Measurements from ENCODE around the gene SHD. TPM values are rescaled to one million over a fixed set of nuclear protein-coding genes. Genes with fewer than 3 reads are reported as not detected.

Gene SHD
- total RNA-seq, 1 experiment from 2014 or later = 0.11 TPM

DNA sequence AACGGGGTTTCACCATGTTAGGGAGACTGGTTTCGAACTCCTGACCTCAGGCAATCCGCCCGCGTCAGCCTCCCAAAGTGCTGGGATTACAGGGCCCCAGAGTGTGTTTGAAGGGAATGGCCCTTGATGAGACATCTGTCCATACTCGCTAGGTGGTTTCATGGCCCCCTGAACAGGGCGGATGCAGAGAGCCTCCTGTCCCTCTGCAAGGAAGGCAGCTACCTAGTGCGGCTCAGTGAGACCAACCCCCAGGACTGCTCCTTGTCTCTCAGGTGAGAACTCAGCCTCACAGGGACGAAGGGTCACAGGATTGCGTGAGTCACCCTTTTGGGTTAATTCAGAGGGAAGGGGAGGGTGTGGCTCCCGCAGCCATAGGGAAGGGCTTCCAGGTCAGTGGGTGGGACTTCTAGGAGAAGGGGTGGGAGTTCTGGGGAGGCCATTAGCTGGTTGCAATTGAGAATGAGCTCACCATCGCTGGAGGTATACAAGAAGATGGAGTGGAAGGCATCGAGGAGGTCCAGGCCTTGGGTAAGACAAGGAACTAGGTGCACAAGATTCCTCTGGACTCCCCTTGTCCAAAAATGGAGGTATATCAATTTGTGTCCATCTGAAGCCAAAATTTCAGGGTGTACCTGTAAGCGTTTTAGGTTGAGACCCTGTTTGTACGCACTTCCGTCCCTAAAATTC is 9.2 kb downstream of the SHD start:
- Histone ChIP-seq H3F3A (ENCODE audit: low read length, unreplicated experiment) (no peaks in the 10 kb centered on the region), H3K79me2 (ENCODE audit: low read length) (no peaks in the 10 kb centered on the region), H2AFZ (ENCODE audit: low read length) (no peak overlapping the region), H3K27me3 (ENCODE audit: low read length) (no peaks in the 10 kb centered on the region), H3K9me2 (replicated peaks; ENCODE audit: low read length) (no peaks in the 10 kb centered on the region), H4K20me1 (ENCODE audit: low read length) (no peaks in the 10 kb centered on the region), H3K4me1 (ENCODE audit: insufficient read depth, low read length) (no peaks in the 10 kb centered on the region), H3K4me3 (ENCODE audit: low read length) (no peak overlapping the region), H3K27ac (ENCODE audit: low read length) (no peak overlapping the region), H3K9ac (ENCODE audit: low read length) (no peak overlapping the region), H3K9me3 (ENCODE audit: low read length) (no peaks in the 10 kb centered on the region), H3K36me3 (ENCODE audit: low read depth, low read length) (no peaks in the 10 kb centered on the region), H3K4me2 (ENCODE audit: low read length) (no peak overlapping the region)
- CTCF ChIA-PET = no interaction called here
- DNase-seq (peak; percentile 9), ATAC-seq (no peak)
- BruUV-seq (replicated peaks) = no TSS peak
- TF ChIP-seq EZH2 (IDR thresholded peaks at IDR 0.05; ENCODE audit: low read length, unreplicated experiment) (no peak), EZH2phosphoT487 (IDR thresholded peaks at IDR 0.05; ENCODE audit: borderline replicate concordance, low read length) (no peak)
- TF ChIP-seq, protein P1, sequence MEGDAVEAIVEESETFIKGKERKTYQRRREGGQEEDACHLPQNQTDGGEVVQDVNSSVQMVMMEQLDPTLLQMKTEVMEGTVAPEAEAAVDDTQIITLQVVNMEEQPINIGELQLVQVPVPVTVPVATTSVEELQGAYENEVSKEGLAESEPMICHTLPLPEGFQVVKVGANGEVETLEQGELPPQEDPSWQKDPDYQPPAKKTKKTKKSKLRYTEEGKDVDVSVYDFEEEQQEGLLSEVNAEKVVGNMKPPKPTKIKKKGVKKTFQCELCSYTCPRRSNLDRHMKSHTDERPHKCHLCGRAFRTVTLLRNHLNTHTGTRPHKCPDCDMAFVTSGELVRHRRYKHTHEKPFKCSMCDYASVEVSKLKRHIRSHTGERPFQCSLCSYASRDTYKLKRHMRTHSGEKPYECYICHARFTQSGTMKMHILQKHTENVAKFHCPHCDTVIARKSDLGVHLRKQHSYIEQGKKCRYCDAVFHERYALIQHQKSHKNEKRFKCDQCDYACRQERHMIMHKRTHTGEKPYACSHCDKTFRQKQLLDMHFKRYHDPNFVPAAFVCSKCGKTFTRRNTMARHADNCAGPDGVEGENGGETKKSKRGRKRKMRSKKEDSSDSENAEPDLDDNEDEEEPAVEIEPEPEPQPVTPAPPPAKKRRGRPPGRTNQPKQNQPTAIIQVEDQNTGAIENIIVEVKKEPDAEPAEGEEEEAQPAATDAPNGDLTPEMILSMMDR (conservative IDR thresholded peaks at IDR 0.05; ENCODE audit: low read depth, low read length) = no peak
- POLR2A ChIA-PET (ENCODE audit: unreplicated experiment) = no interaction called here
- intact Hi-C loops (cut with micrococcal nuclease) = no loop called here

DNA sequence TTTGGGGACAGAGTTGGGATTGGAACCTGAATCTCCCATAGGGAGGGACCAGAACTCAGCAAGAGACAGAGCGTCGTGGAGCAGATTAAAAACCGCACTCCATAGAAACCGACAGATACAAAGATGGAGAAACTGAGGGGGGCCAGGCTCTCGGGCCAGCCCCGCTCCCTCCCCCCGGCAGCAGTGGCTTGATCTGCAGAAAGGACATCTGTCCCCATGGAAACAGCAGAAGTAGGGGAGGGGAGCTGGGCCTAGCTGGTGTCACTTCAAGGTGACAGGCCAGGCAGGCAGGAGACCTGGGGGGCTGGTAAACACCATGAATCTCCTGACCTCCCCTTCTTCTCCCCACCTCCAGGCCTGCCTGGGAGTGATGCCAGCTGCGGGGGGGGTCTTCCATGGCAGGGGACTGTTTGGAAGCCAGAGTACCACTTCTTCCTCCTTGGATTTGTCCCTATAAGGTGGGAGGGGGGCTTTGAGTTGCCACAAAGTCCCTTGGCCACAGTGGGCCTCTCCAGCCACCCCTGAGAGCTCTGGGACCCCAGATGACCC is 12.2 kb downstream of the SHD start:
- H3K36me3 ChIP-seq (ENCODE audit: low read depth, low read length) = no peaks in the 10 kb centered on the region
- no peak overlapping the region for H2AFZ ChIP-seq (ENCODE audit: low read length)
- intact Hi-C loops (cut with micrococcal nuclease) = no loop called here
- H3K27me3 ChIP-seq (ENCODE audit: low read length) = no peaks in the 10 kb centered on the region
- H3K9me2 ChIP-seq (replicated peaks; ENCODE audit: low read length) = no peaks in the 10 kb centered on the region
- no TSS peak for BruUV-seq (replicated peaks)
- no peak overlapping the region for H3K9ac ChIP-seq (ENCODE audit: low read length)
- H3K9me3 ChIP-seq (ENCODE audit: low read length) = no peaks in the 10 kb centered on the region
- no peaks in the 10 kb centered on the region for H3F3A ChIP-seq (ENCODE audit: low read length, unreplicated experiment)
- POLR2A ChIA-PET (ENCODE audit: unreplicated experiment) = no interaction called here
- H3K4me1 ChIP-seq (ENCODE audit: insufficient read depth, low read length) = no peaks in the 10 kb centered on the region
- no peak overlapping the region for H3K4me2 ChIP-seq (ENCODE audit: low read length)
- no peaks in the 10 kb centered on the region for H3K79me2 ChIP-seq (ENCODE audit: low read length)
- no peak overlapping the region for H3K27ac ChIP-seq (ENCODE audit: low read length)
- CTCF ChIA-PET = no interaction called here
- no peak for TF ChIP-seq EZH2phosphoT487 (IDR thresholded peaks at IDR 0.05; ENCODE audit: borderline replicate concordance, low read length)
- TF ChIP-seq EZH2 (IDR thresholded peaks at IDR 0.05; ENCODE audit: low read length, unreplicated experiment) = no peak
- TF ChIP-seq, protein P1 (conservative IDR thresholded peaks at IDR 0.05; ENCODE audit: low read depth, low read length) = no peak
- DNase-seq (no peak), ATAC-seq (no peak)
- H4K20me1 ChIP-seq (ENCODE audit: low read length) = no peaks in the 10 kb centered on the region
- no peak overlapping the region for H3K4me3 ChIP-seq (ENCODE audit: low read length)

DNA sequence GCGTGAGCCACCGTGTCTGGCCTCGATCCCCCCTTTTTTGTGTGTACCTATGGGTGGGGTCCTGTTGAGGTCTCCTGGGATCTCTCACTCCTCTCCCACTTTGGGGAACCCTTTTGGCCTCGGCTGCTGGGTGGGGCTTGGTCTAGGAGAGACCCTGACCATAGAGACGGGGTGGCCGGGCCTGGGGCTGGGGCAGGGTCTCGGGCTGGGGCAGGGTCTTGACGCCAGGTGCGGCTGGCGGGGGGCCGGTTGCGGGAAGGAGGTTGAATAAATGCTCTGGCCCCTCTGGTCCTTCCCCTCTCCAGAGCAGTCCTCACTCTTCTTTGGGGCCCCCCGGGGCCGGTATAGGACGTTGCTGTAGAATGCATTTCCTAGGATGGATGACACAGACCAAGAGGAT is 13.4 kb downstream of the SHD start:
- ChIA-PET POLR2A (ENCODE audit: unreplicated experiment) (no interaction called here), CTCF (no interaction called here)
- Histone ChIP-seq H4K20me1 (ENCODE audit: low read length) (no peaks in the 10 kb centered on the region), H3K27me3 (ENCODE audit: low read length) (no peaks in the 10 kb centered on the region), H3K9me3 (ENCODE audit: low read length) (no peaks in the 10 kb centered on the region), H3K9me2 (replicated peaks; ENCODE audit: low read length) (no peaks in the 10 kb centered on the region), H3K27ac (ENCODE audit: low read length) (no peak overlapping the region), H3K4me1 (ENCODE audit: insufficient read depth, low read length) (no peaks in the 10 kb centered on the region), H3K36me3 (ENCODE audit: low read depth, low read length) (no peaks in the 10 kb centered on the region), H2AFZ (ENCODE audit: low read length) (no peak overlapping the region), H3K79me2 (ENCODE audit: low read length) (no peaks in the 10 kb centered on the region), H3F3A (ENCODE audit: low read length, unreplicated experiment) (no peaks in the 10 kb centered on the region), H3K4me3 (ENCODE audit: low read length) (no peak overlapping the region), H3K4me2 (ENCODE audit: low read length) (no peak overlapping the region), H3K9ac (ENCODE audit: low read length) (no peak overlapping the region)
- intact Hi-C loops (cut with micrococcal nuclease) = no loop called here
- ATAC-seq = no peak
- no peak for TF ChIP-seq EZH2 (IDR thresholded peaks at IDR 0.05; ENCODE audit: low read length, unreplicated experiment)
- TF ChIP-seq EZH2phosphoT487 (IDR thresholded peaks at IDR 0.05; ENCODE audit: borderline replicate concordance, low read length) = no peak
- TF ChIP-seq, protein P1 (conservative IDR thresholded peaks at IDR 0.05; ENCODE audit: low read depth, low read length) = no peak
- DNase-seq = no peak
- BruUV-seq (replicated peaks) = no TSS peak
